Tibial artery (tissue), 4 donors: Measurements from ENCODE around the gene GALNT9.

Source experiments
- DNase-seq, 2 donors: peaks; one replicate each; pipeline ENCODE4 v3.0.0-alpha.2; 2019
- H3K27ac ChIP-seq, 2 donors: fragments of 200-600 bp; sonication (generic) in 1 of 2; 1 replicate in 1 of 2; 2 replicates in 1 of 2; pipeline ENCODE4 v1.5.1; 2018 to 2019; ENCODE audit warnings: mild to moderate bottlenecking in 1 of 2
- H3K27me3 ChIP-seq, 2 donors: fragments of 200-600 bp; sonication (generic) in 1 of 2; one replicate each; pipeline versions ENCODE4 v1.5.1 to v1.6.0; 2016 to 2019
- H3K36me3 ChIP-seq, 3 donors: fragments of 200-600 bp; sonication (generic) in 2 of 3; one replicate each; pipeline ENCODE4 v1.5.1; 2016 to 2019; ENCODE audit warnings: mild to moderate bottlenecking in 2 of 3
- H3K4me1 ChIP-seq, 4 donors: fragments of 200-600 bp; sonication (generic) in 2 of 4; 1 replicate in 3 of 4; 2 replicates in 1 of 4; pipeline ENCODE4 v1.5.1; 2016 to 2019
- H3K4me3 ChIP-seq, 2 donors: fragments of 200-600 bp; sonication (generic) in 1 of 2; 1 replicate in 1 of 2; 2 replicates in 1 of 2; pipeline ENCODE4 v1.5.1; 2018 to 2019; ENCODE audit warnings: mild to moderate bottlenecking in 2 of 2
- H3K9me3 ChIP-seq, 3 donors: fragments of 200-600 bp; sonication (generic) in 1 of 3; one replicate each; pipeline ENCODE4 v1.5.1; 2016 to 2019
- intact Hi-C: fragments of 100-400 bp; cut with DNase I; formaldehyde crosslinking; loops from one replicate; pipeline ENCODE4 v1.15.0; 2023; ENCODE audit warnings: low total_unique reads
- TF ChIP-seq, protein P1 (sequence below), 2 experiments: fragments of 200-600 bp in 1 of 2; fragments of 450-650 bp in 1 of 2; IDR thresholded peaks; one replicate each; pipeline ENCODE4 v1.5.1; 2017 to 2019; ENCODE audit warnings: antibody characterized with exemption in 2 of 2, mild to moderate bottlenecking in 1 of 2, moderate library complexity in 1 of 2

GALNT9 gene

DNA sequence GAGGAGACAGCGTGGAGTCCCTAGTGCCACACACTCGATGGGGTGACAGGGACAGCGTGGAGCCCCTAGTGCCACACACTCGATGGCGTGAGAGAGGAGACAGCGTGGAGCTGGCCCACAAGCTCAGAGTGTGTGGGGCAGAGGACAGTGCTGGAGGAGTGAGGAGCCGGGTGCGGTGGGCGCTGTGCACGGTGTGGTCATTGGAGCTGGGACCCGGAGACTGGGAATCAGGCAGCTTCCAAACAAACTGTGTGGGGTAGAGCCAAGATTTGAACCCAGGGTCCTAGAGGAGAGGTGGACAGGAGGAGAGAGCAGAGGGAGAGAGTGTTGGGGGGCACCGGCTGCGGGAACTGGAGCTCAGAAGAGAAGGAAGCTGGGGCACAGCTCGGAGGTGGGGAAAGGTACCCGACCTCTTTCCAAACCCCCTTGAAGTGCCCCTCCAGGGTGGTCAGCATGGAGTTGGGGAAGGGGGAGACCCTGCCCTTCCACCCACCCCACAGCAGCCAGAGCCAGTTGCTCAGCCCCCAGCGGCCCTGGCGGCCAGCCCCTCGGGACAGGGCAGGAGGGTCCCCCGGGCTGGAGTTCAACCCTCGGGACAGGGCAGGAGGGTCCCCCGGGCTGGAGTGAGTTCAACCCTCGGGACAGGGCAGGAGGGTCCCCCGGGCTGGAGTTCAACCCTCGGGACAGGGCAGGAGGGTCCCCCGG lies 94.1 kb downstream of the GALNT9 start:
- TF ChIP-seq, protein P1, sequence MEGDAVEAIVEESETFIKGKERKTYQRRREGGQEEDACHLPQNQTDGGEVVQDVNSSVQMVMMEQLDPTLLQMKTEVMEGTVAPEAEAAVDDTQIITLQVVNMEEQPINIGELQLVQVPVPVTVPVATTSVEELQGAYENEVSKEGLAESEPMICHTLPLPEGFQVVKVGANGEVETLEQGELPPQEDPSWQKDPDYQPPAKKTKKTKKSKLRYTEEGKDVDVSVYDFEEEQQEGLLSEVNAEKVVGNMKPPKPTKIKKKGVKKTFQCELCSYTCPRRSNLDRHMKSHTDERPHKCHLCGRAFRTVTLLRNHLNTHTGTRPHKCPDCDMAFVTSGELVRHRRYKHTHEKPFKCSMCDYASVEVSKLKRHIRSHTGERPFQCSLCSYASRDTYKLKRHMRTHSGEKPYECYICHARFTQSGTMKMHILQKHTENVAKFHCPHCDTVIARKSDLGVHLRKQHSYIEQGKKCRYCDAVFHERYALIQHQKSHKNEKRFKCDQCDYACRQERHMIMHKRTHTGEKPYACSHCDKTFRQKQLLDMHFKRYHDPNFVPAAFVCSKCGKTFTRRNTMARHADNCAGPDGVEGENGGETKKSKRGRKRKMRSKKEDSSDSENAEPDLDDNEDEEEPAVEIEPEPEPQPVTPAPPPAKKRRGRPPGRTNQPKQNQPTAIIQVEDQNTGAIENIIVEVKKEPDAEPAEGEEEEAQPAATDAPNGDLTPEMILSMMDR (IDR thresholded peaks at IDR 0.05), result no peak
- Histone ChIP-seq H3K36me3 (no peaks in the 10 kb centered on the region), H3K27ac (no peak overlapping the region), H3K4me1 (no peaks in the 10 kb centered on the region), H3K27me3 (peaks cover 0 to 31% of the 10 kb centered on the region in 2 donors), H3K9me3 (no peaks in the 10 kb centered on the region), H3K4me3 (no peak overlapping the region)
- peak in 1 of 2 donors; percentile 54 for DNase-seq
- intact Hi-C loops, result no loop called here

DNA sequence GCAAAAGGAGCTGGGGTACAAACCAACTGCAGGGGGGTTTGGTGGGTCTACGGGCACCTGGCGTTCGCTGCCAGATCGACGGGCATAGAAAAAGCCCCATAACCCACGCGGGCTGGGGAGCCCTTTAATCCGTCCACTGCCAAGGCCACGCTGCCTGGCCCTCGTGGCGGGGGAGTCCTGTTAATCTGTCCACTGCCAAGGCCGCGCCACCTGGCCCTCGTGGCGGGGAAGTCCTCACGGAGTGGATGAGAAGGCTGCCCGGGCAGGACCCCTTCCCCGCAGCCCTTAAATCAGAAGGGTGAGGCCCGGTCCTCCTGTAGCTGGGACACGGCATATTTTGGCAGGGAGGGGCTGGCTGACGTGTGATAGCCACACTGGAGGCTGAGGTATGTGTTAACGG lies 99.0 kb downstream of the GALNT9 start:
- Histone ChIP-seq H3K27me3 (peaks cover 0 to 58% of the 10 kb centered on the region in 2 donors), H3K27ac (no peak overlapping the region), H3K9me3 (no peaks in the 10 kb centered on the region), H3K36me3 (no peaks in the 10 kb centered on the region), H3K4me3 (no peak overlapping the region), H3K4me1 (peaks cover 0 to 6% (median 0%) of the 10 kb centered on the region in 4 donors)
- no peak for DNase-seq
- intact Hi-C loops, result no loop called here
- TF ChIP-seq, protein P1 (IDR thresholded peaks at IDR 0.05), result no peak

DNA sequence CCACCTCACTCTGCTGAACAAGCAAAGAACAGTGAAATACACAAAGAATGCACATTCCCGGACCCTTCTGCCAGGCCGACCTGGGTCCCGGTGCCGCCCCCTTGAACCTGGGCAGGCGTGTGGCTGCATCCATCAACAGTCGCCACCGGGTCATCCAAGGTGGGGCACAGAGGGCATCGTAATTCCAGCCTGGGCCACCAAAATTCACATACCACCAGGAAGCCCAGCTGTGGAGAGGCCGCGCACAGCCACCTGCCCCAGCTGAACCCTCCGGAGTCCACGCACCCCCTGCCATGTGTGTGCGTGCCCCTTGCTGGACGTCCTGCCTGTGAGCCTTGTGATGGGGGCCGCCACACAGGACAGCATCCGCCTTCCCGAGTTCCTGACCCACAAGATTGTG lies 99.5 kb downstream of the GALNT9 start:
- H3K36me3 ChIP-seq, result no peaks in the 10 kb centered on the region
- no peak overlapping the region for H3K27ac ChIP-seq
- no peaks in the 10 kb centered on the region for H3K9me3 ChIP-seq
- intact Hi-C loops, result no loop called here
- no peak for DNase-seq
- H3K4me3 ChIP-seq, result no peak overlapping the region
- TF ChIP-seq, protein P1 (IDR thresholded peaks at IDR 0.05), result no peak
- peaks cover 0 to 59% of the 10 kb centered on the region in 2 donors for H3K27me3 ChIP-seq
- peaks cover 0 to 6% (median 0%) of the 10 kb centered on the region in 4 donors for H3K4me1 ChIP-seq

DNA sequence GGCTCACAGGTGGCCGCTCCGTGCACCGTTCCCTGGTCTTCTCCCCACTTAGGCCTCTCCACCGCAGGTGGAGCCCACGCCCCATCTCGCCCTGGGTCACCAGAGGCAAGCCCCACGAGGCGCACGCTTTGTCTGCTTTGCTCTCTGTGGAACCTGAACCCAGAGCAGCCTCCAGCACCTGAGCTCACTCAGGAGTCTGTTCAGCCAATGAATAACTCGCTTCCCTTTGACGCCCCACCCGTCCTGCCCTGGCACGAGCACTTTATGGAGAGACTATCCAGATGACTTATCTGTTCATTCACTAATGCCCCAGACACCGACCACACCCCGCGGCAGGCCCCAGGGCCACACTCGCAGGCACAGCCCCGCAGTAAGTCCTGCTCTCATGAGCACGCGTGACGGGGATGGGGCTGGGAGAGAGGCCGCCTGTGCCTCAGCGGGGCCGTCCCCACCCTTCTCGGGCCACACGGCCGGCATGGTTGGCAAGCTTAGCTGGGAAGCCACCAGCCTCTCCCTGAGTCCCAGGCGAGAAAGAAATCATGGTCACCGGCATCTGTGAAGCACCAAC lies 100.1 kb downstream of the GALNT9 start:
- Histone ChIP-seq H3K36me3 (no peaks in the 10 kb centered on the region), H3K4me3 (no peak overlapping the region), H3K4me1 (peaks cover 0 to 6% (median 0%) of the 10 kb centered on the region in 4 donors), H3K9me3 (no peaks in the 10 kb centered on the region), H3K27me3 (peaks cover 0 to 63% of the 10 kb centered on the region in 2 donors), H3K27ac (no peak overlapping the region)
- TF ChIP-seq, protein P1 (IDR thresholded peaks at IDR 0.05), result no peak
- intact Hi-C loops, result no loop called here
- DNase-seq, result peak in 1 of 2 donors; percentile 48

DNA sequence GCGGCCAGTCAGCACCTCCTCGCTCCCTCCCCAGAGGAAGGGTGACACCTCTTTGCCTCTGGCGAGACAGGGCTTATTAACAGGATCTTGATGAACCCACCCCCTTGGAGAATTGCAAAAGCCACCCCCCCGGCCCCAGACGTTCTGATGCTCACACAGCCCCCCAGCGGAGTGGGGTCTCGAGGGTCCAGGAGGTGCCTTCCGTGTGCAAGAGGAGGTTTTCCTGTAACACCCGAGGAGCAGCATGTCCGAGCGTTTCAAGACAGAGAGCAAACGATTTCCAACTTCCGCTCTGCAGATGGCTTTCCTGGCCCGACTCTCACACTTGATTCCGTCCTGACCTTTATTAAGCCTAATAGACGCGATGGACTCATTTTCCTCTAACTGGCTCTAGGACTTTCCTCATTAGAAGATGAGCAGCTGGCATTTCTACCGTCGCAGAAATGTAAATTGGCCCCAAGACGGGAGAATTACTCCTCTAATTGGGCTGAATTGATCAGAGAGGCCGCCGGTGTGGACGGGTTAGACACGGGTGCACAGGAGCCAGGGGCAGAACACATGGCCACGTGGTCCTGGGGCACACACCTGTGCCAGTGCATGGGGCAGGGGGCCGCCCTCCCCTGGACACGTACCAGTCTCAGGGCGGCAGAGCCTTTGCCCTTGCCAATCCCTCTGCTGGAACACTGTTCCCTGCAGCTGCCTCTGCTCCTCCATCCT lies 100.8 kb downstream of the GALNT9 start:
- intact Hi-C loops, result no loop called here
- TF ChIP-seq, protein P1 (IDR thresholded peaks at IDR 0.05), result no peak
- no peak overlapping the region for H3K27ac ChIP-seq
- peaks cover 0 to 63% of the 10 kb centered on the region in 2 donors for H3K27me3 ChIP-seq
- H3K4me1 ChIP-seq, result peaks cover 0 to 6% (median 0%) of the 10 kb centered on the region in 4 donors
- no peaks in the 10 kb centered on the region for H3K9me3 ChIP-seq
- peak in 1 of 2 donors; percentile 49 for DNase-seq
- H3K4me3 ChIP-seq, result no peak overlapping the region
- no peaks in the 10 kb centered on the region for H3K36me3 ChIP-seq
